ENCODE results near the gene SPATA3.

Gene SPATA3

DNA sequence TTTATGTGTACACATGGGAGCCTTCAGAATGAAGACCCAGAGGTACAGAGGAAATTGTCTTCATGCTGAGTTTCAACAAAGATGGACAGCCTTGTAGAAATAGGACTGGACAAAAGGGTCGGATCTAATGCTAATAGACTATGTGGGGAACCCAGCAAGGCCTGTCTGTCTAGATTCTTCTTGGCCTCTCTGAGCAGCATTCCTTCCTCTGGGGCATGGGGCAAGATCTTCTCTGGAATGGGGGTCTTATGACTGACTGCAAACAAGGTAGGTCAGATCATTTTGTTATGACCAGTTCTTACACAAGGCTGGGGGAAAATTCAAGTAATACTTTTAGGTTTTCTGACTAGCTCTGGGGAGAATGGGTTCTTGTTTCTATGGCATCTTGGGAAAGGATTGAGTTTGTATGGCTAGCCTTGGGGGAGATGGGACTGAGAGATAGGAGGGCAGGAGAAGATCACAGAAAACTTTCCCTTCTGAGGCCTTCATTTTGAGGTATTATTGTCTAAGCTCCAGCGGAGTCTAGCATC is 14.3 kb downstream of the SPATA3 start:
- H3K4me1 Mint-ChIP-seq: peaks cover 18% of the 10 kb centered on the region
- H3K27me3 Mint-ChIP-seq (ENCODE audit: low read depth, poor library complexity): peaks cover 23% of the 10 kb centered on the region
- peaks cover 4% of the 10 kb centered on the region for H3K36me3 Mint-ChIP-seq (ENCODE audit: low read depth)
- H3K27ac Mint-ChIP-seq: no peak overlapping the region
- no peak overlapping the region for H3K4me3 Mint-ChIP-seq
- DNase-seq: no peak
- H3K9me3 Mint-ChIP-seq: peaks cover 5% of the 10 kb centered on the region
- TF ChIP-seq, protein P1, sequence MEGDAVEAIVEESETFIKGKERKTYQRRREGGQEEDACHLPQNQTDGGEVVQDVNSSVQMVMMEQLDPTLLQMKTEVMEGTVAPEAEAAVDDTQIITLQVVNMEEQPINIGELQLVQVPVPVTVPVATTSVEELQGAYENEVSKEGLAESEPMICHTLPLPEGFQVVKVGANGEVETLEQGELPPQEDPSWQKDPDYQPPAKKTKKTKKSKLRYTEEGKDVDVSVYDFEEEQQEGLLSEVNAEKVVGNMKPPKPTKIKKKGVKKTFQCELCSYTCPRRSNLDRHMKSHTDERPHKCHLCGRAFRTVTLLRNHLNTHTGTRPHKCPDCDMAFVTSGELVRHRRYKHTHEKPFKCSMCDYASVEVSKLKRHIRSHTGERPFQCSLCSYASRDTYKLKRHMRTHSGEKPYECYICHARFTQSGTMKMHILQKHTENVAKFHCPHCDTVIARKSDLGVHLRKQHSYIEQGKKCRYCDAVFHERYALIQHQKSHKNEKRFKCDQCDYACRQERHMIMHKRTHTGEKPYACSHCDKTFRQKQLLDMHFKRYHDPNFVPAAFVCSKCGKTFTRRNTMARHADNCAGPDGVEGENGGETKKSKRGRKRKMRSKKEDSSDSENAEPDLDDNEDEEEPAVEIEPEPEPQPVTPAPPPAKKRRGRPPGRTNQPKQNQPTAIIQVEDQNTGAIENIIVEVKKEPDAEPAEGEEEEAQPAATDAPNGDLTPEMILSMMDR (IDR thresholded peaks at IDR 0.05): no peak

DNA sequence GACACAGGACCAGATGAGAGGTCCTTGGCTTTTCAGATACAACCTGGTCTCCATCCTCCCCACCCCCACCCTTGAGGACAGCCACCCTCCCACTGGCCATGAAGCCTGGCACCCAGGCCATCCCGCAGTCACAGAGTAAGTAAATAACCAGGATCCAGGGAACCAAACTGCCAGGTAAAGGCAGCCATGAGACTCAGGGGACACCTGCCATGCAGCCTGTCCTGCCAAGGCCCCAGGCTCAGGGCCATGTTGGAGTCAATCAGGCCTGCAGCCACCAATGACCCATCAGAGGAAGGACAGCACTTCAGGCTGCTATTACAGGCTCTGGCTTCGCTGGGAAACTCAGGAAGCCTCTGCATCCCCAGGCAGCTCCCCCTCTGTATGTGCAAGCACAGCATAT is 15.6 kb downstream of the SPATA3 start:
- no peak overlapping the region for H3K27ac Mint-ChIP-seq
- H3K4me3 Mint-ChIP-seq: no peak overlapping the region
- no peak for DNase-seq
- TF ChIP-seq, protein P1 (IDR thresholded peaks at IDR 0.05): no peak
- no peaks in the 10 kb centered on the region for H3K36me3 Mint-ChIP-seq (ENCODE audit: low read depth)
- peaks cover 22% of the 10 kb centered on the region for H3K27me3 Mint-ChIP-seq (ENCODE audit: low read depth, poor library complexity)
- peaks cover 12% of the 10 kb centered on the region for H3K4me1 Mint-ChIP-seq
- no peaks in the 10 kb centered on the region for H3K9me3 Mint-ChIP-seq

DNA sequence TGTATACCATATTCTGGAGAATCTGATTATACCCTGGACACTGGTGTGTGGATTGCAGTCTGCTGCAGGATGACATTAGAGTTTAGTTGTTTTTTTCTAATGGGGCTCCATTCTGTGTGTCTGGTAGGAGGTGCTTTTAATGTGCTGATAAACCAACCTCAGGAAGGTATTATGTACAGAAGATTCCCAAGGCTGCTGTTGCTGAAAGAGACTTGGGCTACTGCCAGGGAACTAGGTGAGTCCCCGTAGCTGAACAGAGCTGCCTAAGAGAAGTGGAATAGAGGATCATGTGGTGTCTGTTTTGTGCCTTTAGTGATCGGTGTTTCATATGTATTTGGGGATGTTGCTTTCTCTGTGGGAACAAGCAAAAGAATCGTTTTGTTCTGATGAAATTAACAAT is 16.5 kb downstream of the SPATA3 start:
- DNase-seq: no peak
- Mint-ChIP-seq H3K27ac (no peak overlapping the region), H3K4me3 (no peak overlapping the region), H3K27me3 (ENCODE audit: low read depth, poor library complexity) (peaks cover 23% of the 10 kb centered on the region), H3K36me3 (ENCODE audit: low read depth) (no peaks in the 10 kb centered on the region), H3K4me1 (peaks cover 2% of the 10 kb centered on the region), H3K9me3 (no peaks in the 10 kb centered on the region)
- TF ChIP-seq, protein P1 (IDR thresholded peaks at IDR 0.05): no peak

DNA sequence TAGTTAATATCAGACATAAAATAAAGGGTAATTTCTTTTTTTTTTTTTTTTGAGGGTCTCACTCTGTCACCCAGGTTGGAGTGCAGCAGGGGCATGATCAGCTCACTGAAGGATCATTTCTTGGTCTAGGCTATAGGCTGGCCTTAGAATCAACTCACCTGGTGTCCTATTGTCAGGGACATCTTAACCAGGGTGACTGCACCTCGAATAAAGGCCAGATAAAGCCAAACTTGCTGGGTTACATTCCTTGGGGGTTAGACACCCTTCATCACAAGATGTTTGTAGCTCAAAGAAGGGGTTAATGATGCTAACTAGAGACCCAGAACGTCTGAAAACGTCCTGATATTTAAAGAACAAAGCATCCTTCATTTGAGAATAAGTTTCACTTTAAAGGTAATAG is 17.9 kb downstream of the SPATA3 start:
- peaks cover 5% of the 10 kb centered on the region for H3K9me3 Mint-ChIP-seq
- no peaks in the 10 kb centered on the region for H3K36me3 Mint-ChIP-seq (ENCODE audit: low read depth)
- TF ChIP-seq, protein P1 (IDR thresholded peaks at IDR 0.05): no peak
- no peak for DNase-seq
- peaks cover 24% of the 10 kb centered on the region for H3K27me3 Mint-ChIP-seq (ENCODE audit: low read depth, poor library complexity)
- H3K4me3 Mint-ChIP-seq: no peak overlapping the region
- H3K27ac Mint-ChIP-seq: no peak overlapping the region
- H3K4me1 Mint-ChIP-seq: no peaks in the 10 kb centered on the region

DNA sequence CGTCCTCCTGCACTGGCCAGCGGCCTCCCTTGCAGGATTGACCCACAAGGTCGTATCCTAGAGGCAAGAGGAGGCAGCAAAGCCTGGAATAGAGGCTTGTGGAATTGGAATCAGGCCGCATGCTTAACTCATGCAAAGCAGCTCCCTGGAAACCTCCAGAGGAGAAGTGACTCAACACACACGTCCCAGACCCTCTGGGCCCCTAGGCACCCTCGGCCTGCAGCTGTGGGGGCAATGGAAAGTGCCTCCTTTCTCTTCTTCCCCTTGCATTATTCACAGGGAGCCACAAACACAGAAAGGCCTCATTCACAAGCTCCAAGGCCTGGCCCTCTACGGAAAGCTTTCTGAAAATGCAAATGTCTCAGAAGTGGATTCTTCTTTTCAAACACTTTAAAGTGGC is 19.6 kb downstream of the SPATA3 start:
- no peak for DNase-seq
- Mint-ChIP-seq H3K27me3 (ENCODE audit: low read depth, poor library complexity) (peaks cover 28% of the 10 kb centered on the region), H3K4me3 (no peak overlapping the region), H3K36me3 (ENCODE audit: low read depth) (no peaks in the 10 kb centered on the region), H3K27ac (no peak overlapping the region), H3K4me1 (no peaks in the 10 kb centered on the region), H3K9me3 (peaks cover 11% of the 10 kb centered on the region)
- TF ChIP-seq, protein P1 (IDR thresholded peaks at IDR 0.05): no peak

DNA sequence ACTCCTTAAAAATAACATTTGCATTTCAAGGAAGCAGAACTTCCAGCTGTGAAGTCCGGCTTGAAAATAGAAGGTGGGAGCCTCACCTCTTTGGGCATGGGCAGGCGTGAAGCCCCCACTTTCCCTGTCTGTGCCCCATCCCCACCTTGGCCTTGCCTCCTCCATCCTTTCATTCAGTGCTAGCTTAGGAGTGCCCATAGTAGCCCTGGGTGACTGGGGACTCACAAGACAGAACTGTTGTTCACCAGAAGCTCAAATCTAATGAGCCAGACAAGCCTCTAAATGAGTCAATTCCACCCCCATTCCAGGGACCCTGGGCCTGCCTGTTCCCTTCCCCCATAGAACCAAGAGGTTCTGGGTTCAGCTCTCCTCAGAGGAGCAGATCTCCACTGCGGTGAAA is 20.0 kb downstream of the SPATA3 start:
- no peak for DNase-seq
- Mint-ChIP-seq H3K27ac (no peak overlapping the region), H3K36me3 (ENCODE audit: low read depth) (no peaks in the 10 kb centered on the region), H3K4me3 (no peak overlapping the region), H3K4me1 (no peaks in the 10 kb centered on the region), H3K9me3 (peaks cover 11% of the 10 kb centered on the region), H3K27me3 (ENCODE audit: low read depth, poor library complexity) (peaks cover 28% of the 10 kb centered on the region)
- TF ChIP-seq, protein P1 (IDR thresholded peaks at IDR 0.05): no peak

Measured in nephron progenitor cell (in vitro differentiated cells).